ENCODE data around the gene SLC7A8. TPM values are rescaled to one million over a fixed set of nuclear protein-coding genes. Genes with fewer than 3 reads are reported as not detected.

The SLC7A8 gene
- total RNA-seq, 1 donor from 2014 or later = 1.1 TPM

DNA sequence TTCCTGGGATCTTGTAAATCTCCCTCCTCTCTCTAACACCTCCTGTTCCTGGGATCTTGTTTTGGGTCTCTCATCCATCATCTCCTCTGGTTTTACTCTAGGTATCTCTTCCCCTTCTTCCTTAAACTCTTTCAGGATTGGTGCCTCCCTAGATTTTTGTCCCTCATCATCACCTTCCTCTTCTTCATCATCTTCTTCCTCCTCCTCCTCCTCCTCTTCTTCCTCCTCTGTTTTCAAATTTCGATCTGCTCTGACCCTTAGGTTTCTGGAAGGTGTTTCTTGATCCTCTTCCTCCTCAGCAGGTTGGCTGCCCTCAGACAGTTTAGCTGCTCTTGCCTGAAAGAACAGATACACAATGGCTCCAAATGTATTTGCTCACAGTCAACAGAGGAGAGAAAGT lies 103.0 kb downstream of the SLC7A8 start:
- DNase-seq (ENCODE audit: low read depth) (no peak), FAIRE-seq (no peak)
- Histone ChIP-seq H3K27me3 (ENCODE audit: control insufficient read depth, insufficient read depth, low read length) (no peaks in the 10 kb centered on the region), H3K36me3 (ENCODE audit: control insufficient read depth, insufficient read depth, low read length) (peaks cover 12% of the 10 kb centered on the region), H3K4me3 (ENCODE audit: low read depth, low read length) (no peak overlapping the region)
- no peak for TF ChIP-seq CTCF (IDR thresholded peaks at IDR 0.05; ENCODE audit: insufficient read depth, low read length, severe bottlenecking)

DNA sequence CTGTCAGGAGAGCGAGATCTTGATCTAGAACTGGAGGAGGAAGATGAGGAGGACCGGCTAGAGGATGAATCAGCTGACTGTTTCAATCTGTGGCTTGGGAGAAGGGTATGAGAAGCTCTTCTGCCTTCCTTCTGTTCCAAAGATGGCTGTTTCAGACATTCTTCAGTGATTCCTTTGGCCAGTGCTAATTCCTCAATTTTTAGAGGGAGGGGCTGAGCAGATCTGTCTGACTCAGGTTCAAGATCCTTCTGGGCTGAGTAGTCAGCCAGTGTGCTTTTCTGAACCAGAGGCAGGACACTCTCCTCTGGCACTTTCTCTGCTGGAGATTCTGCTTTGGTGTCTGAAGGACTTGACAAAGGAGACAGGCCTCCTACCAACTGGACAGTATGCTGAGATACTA lies 103.7 kb downstream of the SLC7A8 start:
- no peak for TF ChIP-seq CTCF (IDR thresholded peaks at IDR 0.05; ENCODE audit: insufficient read depth, low read length, severe bottlenecking)
- DNase-seq (ENCODE audit: low read depth) = no peak
- no peak overlapping the region for H3K4me3 ChIP-seq (ENCODE audit: low read depth, low read length)
- H3K36me3 ChIP-seq (ENCODE audit: control insufficient read depth, insufficient read depth, low read length) = peaks cover 13% of the 10 kb centered on the region
- H3K27me3 ChIP-seq (ENCODE audit: control insufficient read depth, insufficient read depth, low read length) = no peaks in the 10 kb centered on the region
- no peak for FAIRE-seq

DNA sequence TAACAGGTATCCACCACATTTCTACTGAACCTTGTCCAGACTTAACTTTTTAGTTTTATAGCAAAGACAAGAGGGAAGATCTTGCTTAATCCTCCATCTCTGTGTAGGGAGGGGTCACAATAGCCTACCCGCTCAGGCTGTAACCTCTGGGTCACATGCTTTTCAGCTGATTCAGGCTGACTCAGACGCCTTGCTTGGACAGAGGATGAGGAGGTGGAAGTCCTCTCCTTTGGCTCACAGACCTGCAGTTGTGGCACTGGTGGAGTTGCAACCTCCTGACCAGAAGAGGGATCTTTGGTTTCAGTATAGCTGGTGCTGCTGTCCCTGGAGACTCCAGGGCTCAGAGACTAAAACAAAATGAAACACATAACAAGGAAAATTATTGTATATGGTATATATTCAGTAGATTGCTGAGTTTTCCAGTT lies 104.8 kb downstream of the SLC7A8 start:
- TF ChIP-seq CTCF (IDR thresholded peaks at IDR 0.05; ENCODE audit: insufficient read depth, low read length, severe bottlenecking) = no peak
- H3K27me3 ChIP-seq (ENCODE audit: control insufficient read depth, insufficient read depth, low read length) = no peaks in the 10 kb centered on the region
- H3K36me3 ChIP-seq (ENCODE audit: control insufficient read depth, insufficient read depth, low read length) = peaks cover 13% of the 10 kb centered on the region
- FAIRE-seq = no peak
- peak; percentile 94 for DNase-seq (ENCODE audit: low read depth)
- no peak overlapping the region for H3K4me3 ChIP-seq (ENCODE audit: low read depth, low read length)

GRCh38 chr14:23077962-23078361 lies 105.5 kb downstream of the SLC7A8 start:
- no peak overlapping the region for H3K4me3 ChIP-seq (ENCODE audit: low read depth, low read length)
- peaks cover 13% of the 10 kb centered on the region for H3K36me3 ChIP-seq (ENCODE audit: control insufficient read depth, insufficient read depth, low read length)

DNA sequence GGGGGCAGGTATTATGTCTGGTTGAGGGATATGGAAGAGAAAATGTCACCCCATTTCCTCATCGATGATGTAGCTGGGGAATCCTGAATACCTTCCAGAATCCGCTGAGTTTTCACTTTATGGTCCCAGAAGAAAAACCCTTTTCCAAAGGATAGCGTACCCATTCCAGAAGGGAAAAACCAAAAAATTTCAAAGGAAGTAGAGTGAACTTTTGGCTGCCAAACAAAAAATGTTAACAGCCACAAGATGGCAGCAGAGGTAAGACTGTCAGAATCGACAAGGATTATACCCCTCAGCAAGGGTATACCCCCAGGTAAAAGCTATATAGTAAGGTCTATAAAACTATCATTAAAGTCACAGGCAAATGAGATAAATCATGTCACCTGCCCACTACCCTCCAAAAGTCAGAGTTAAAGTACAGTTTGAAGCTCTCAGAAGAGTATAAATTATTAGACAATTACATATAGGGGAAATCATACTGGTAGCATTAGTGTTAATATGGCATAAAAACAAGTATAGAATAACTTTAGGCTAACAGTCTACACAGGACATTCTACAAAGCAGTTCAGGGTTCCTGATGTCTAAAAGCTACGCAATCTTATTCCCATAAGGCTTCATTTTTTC lies 106.6 kb downstream of the SLC7A8 start:
- Histone ChIP-seq H3K27me3 (ENCODE audit: control insufficient read depth, insufficient read depth, low read length) (no peaks in the 10 kb centered on the region), H3K4me3 (ENCODE audit: low read depth, low read length) (no peak overlapping the region), H3K36me3 (ENCODE audit: control insufficient read depth, insufficient read depth, low read length) (peaks cover 16% of the 10 kb centered on the region)
- TF ChIP-seq CTCF (IDR thresholded peaks at IDR 0.05; ENCODE audit: insufficient read depth, low read length, severe bottlenecking) = peak; percentile 56
- DNase-seq (ENCODE audit: low read depth) (no peak), FAIRE-seq (no peak)

More at GRCh38 chr14:23077962-23078361, 105.5 kb downstream of the SLC7A8 start:
- TF ChIP-seq CTCF (IDR thresholded peaks at IDR 0.05; ENCODE audit: insufficient read depth, low read length, severe bottlenecking) = no peak
- no peaks in the 10 kb centered on the region for H3K27me3 ChIP-seq (ENCODE audit: control insufficient read depth, insufficient read depth, low read length)
- no peak for DNase-seq (ENCODE audit: low read depth)
- FAIRE-seq = no peak

Other genes with a start within 250 kb of the SLC7A8 start
- gene HAUS4, start 226.6 kb downstream of the SLC7A8 start, total RNA-seq = 58.8 and 113 TPM in 2 replicates
- 174 and 223 TPM in 2 replicates for gene AJUBA, start 201.1 kb downstream of the SLC7A8 start, total RNA-seq
- 6.3 and 7.4 TPM in 2 replicates for gene C14orf93, start 173.5 kb downstream of the SLC7A8 start, total RNA-seq
- gene PSMB5, start 148.8 kb downstream of the SLC7A8 start, total RNA-seq = 158 and 220 TPM in 2 replicates
- not detected in 2 replicates for gene PSMB11, start 141.4 kb downstream of the SLC7A8 start, total RNA-seq
- 2.7 and 2.9 TPM in 2 replicates for gene CDH24, start 126.1 kb downstream of the SLC7A8 start, total RNA-seq
- gene ACIN1, start 88.5 kb downstream of the SLC7A8 start, total RNA-seq = 45.3 and 45.5 TPM in 2 replicates
- gene C14orf119, start 88.2 kb downstream of the SLC7A8 start, total RNA-seq = 51.9 and 59.1 TPM in 2 replicates
- not detected in 2 replicates for gene CIROP, start 78.7 kb downstream of the SLC7A8 start, total RNA-seq
- gene CEBPE, start 64.4 kb downstream of the SLC7A8 start, total RNA-seq = not detected in 2 replicates
- gene RNF212B, start 54.3 kb upstream of the SLC7A8 start, total RNA-seq = not detected in 2 replicates
- gene HOMEZ, start 102.5 kb upstream of the SLC7A8 start, total RNA-seq = 5.0 and 6.3 TPM in 2 replicates
- 2.9 and 3.4 TPM in 2 replicates for gene PPP1R3E, start 119.2 kb upstream of the SLC7A8 start, total RNA-seq
- gene BCL2L2, start 123.2 kb upstream of the SLC7A8 start, total RNA-seq = 25.0 and 31.7 TPM in 2 replicates
- 114 and 134 TPM in 2 replicates for gene PABPN1, start 137.8 kb upstream of the SLC7A8 start, total RNA-seq
- 0.79 and 0.90 TPM in 2 replicates for gene SLC22A17, start 169.2 kb upstream of the SLC7A8 start, total RNA-seq
- 2.4 and 5.4 TPM in 2 replicates for gene EFS, start 181.5 kb upstream of the SLC7A8 start, total RNA-seq
- gene IL25, start 189.1 kb upstream of the SLC7A8 start, total RNA-seq = not detected in 2 replicates
- gene CMTM5, start 193.4 kb upstream of the SLC7A8 start, total RNA-seq = not detected in 2 replicates
- not detected in 2 replicates for gene MYH6, start 224.6 kb upstream of the SLC7A8 start, total RNA-seq

Data from bronchial epithelial cell (primary cell).